HG03025 (cell line): ENCODE data around the gene MRPL52.

ENCODE experiments used
- ATAC-seq: cut with Tn5 transposase; IDR thresholded peaks from one replicate; pipeline ENCODE4 v1.9.1; 2021; ENCODE audit warnings: mild to moderate bottlenecking, moderate library complexity; ENCODE audit not compliant: unreplicated experiment, low FRiP score

MRPL52 gene

DNA sequence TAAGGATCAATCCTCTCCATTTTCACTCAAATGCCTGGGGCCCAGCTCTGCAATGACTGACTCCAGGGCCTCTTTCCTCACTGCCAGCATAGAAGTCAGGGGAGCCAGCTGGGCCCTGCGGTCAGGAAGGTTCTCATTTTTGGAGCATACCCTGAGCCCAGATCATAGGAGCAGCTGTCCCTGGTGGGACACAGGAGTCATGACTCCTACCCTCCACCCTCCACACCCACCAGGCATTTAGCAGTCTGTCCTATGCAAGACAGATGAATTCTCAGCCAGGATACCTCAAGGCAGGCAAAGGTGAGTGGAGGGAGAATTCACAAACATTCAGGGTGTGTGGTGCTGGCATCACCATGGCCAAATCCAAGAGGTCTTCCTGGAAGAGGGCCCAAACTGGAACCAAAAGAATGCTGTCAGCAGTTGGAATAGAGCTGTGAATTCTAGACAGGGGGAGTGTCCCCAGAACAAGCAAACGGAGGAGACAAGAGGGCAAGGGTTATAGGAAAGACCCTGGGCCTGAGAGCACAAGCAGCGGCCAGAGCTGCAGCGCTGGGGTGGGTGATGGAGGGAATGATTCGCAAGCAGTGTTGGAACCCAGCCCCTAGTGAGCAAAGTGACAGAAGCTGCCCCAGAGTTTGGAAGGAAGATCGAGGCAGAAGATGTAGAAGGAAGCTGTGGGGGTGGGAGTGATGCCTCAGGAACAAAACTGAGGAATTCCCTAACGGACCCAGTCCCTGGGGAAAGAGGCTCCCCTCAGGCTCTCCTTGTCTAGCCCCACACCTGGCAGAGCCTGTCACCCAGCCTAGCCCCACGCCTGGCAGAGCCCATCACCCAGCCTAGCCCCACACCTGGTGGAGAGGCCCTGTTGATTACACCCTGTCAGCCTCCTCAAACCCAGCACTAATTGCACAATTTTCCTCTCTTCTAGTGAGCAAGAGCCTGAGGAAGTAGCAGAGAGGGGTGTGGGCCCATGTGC lies 48.9 kb downstream of the MRPL52 start:
- no peak for ATAC-seq

- ATAC-seq, result no peak
These were observed 52.4 kb downstream of the MRPL52 start for GRCh38 chr14:22882064-22882463.

GRCh38 chr14:22882529-22883172 lies 53.0 kb downstream of the MRPL52 start:
- ATAC-seq, result no peak

GRCh38 chr14:22883173-22883976 lies 53.7 kb downstream of the MRPL52 start, which contains the start of gene REM2:
REM2 (plus strand) TSS chr14:22883222; CDS start chr14:22883288, 66 bp downstream.
- no peak for ATAC-seq

DNA sequence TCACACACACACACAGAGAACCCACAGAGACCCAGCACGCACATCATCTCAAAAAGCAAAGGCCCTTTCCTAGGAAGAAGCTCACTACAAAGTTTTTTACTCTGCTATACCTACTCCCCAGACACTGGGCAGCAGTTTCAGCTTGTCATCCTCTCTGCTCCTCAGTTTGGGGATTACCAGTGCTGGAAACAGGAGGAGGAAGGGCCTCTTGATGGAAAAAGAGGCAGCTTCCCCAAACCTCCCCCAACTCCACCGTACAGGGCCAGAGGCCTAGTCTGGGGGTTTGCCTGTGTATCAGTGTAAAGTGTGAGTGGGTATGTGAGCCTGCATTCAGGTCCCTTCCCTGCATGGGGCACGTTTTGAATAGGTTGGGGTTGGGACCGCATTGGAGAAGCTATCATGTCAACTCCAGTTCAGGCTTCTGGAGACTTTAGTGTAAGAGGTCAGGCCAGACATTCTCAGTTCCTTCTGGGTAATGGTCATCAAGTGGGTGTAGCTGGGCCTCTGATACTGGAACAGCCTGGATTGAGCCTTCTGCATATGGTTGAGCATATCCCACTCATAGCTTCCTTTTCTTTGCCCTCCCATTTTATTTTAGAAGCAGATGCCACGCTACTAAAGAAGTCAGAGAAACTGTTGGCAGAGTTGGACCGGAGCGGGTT lies 54.5 kb downstream of the MRPL52 start:
- ATAC-seq, result no peak
